A549 treated with AZD2906 at 1 μM for 4 hours (cell line): Measurements from ENCODE around the gene PDE6H. TPM values are rescaled to one million over a fixed set of nuclear protein-coding genes. Genes with fewer than 3 reads are reported as not detected.

Source experiments
- total RNA-seq: library from RNA; stranded (reverse); fragments of 200-300 nt; extraction: Qiagen RNA extraction; gene quantifications from 5 replicates; pipeline ENCODE4 v1.2.3, GENCODE V29; 2022

The PDE6H gene
- total RNA-seq, result not detected in 5 replicates

GRCh38 chr12:14972816-14973215 is at the start of gene PDE6H:
Gene PDE6H, plus strand, starts transcription at chr12:14973042. Its CDS starts 4,971 bp downstream, at chr12:14978013.

GRCh38 chr12:14938301-14938700 is 34.5 kb upstream of the PDE6H start, which contains the start of gene ERP27:
Gene ERP27, minus strand, starts transcription at chr12:14938537. Its CDS starts 29 bp downstream, at chr12:14938508.

GRCh38 chr12:14961466-14962152 is 11.2 kb upstream of the PDE6H start, which contains the start of gene ARHGDIB:
Gene ARHGDIB, minus strand, starts transcription at chr12:14961601. Its CDS starts 10,889 bp downstream, at chr12:14950712.

Other genes starting within 250 kb of the PDE6H start
- 41.3 to 49.4 TPM (median 43.6 TPM) in 5 replicates for gene WBP11, start 169.6 kb upstream of the PDE6H start, total RNA-seq
- 1.7 to 2.3 TPM (median 1.7 TPM) in 5 replicates for gene C12orf60, start 169.4 kb upstream of the PDE6H start, total RNA-seq
- gene SMCO3, start 158.9 kb upstream of the PDE6H start, total RNA-seq, result 0.02 to 0.05 TPM (median 0.05 TPM) in 3 of 5 replicates, not detected in the others
- gene ART4, start 129.5 kb upstream of the PDE6H start, total RNA-seq, result 0.06 TPM in 1 of 5 replicates, not detected in the others
- 0.06 to 0.09 TPM (median 0.08 TPM) in 3 of 5 replicates, not detected in the others for gene MGP, start 87.2 kb upstream of the PDE6H start, total RNA-seq
- not detected in 5 replicates for gene ERP27, start 34.5 kb upstream of the PDE6H start, total RNA-seq
- gene ARHGDIB, start 11.4 kb upstream of the PDE6H start, total RNA-seq, result 0.88 to 1.7 TPM (median 1.2 TPM) in 5 replicates
- 0.21 to 0.28 TPM (median 0.25 TPM) in 5 replicates for gene RERG, start 248.4 kb downstream of the PDE6H start, total RNA-seq